Measurements from ENCODE around the gene NOC3L. TPM values are rescaled to one million over a fixed set of nuclear protein-coding genes. Genes with fewer than 3 reads are reported as not detected.
"Not testable (repeated sequence)": the region's sequence is repeated elsewhere in the genome, so short reads cannot be mapped to it uniquely, and the experiment has no call there.

Gene NOC3L
- polyA plus RNA-seq, 4 donors: 1.4 to 11.6 (median 5.6) TPM

GRCh38 chr10:94402843-94403379, 40.2 kb upstream of the NOC3L start:
- Histone ChIP-seq H3K9me3 (ENCODE audit: control insufficient read depth in 2 of 2, insufficient read depth in 1 of 2, low read depth in 1 of 2, low read length in 1 of 2) (no peaks in the 10 kb centered on the region), H3K36me3 (ENCODE audit: control insufficient read depth in 3 of 3, insufficient read depth in 2 of 3, low read depth in 1 of 3, low read length in 3 of 3) (no peaks in the 10 kb centered on the region), H3K27me3 (ENCODE audit: control insufficient read depth in 3 of 3, insufficient read depth in 3 of 3, low read length in 3 of 3) (no peaks in the 10 kb centered on the region), H3K27ac (ENCODE audit: low read depth in 1 of 3, low read length in 2 of 3) (peak overlapping the region; percentile 92 to 98 (median 97)), H3K4me1 (ENCODE audit: control insufficient read depth in 3 of 3, insufficient read depth in 2 of 3, low read depth in 1 of 3, low read length in 2 of 3) (peaks cover 0 to 4% (median 0%) of the 10 kb centered on the region in 3 donors), H3K4me3 (ENCODE audit: low read depth in 1 of 3, low read length in 3 of 3) (peak overlapping the region; percentile 79 to 99 (median 88))
- WGBS, 3 donors: 0 to 1% (median 0%) methylated on average over 41 to 77 of the region's 77 CpGs
- FAIRE-seq (no peak), DNase-seq (peak in 1 of 2 donors; percentile 40)

GRCh38 chr10:94402204-94402842, 39.6 kb upstream of the NOC3L start, which contains the start of gene TBC1D12:
Gene TBC1D12, plus strand, starts transcription at chr10:94402541. Its CDS starts 73 bp downstream, at chr10:94402614.
- no peaks in the 10 kb centered on the region for H3K27me3 ChIP-seq (ENCODE audit: control insufficient read depth in 3 of 3, insufficient read depth in 3 of 3, low read length in 3 of 3)
- no peaks in the 10 kb centered on the region for H3K9me3 ChIP-seq (ENCODE audit: control insufficient read depth in 2 of 2, insufficient read depth in 1 of 2, low read depth in 1 of 2, low read length in 1 of 2)
- H3K36me3 ChIP-seq (ENCODE audit: control insufficient read depth in 3 of 3, insufficient read depth in 2 of 3, low read depth in 1 of 3, low read length in 3 of 3): no peaks in the 10 kb centered on the region
- 0 to 1% (median 1%) methylated on average over 36 to 56 of the region's 56 CpGs for WGBS, 3 donors
- H3K4me3 ChIP-seq (ENCODE audit: low read depth in 1 of 3, low read length in 3 of 3): peak within 1 kb of the TSS; percentile 79 to 99 (median 88)
- H3K4me1 ChIP-seq (ENCODE audit: control insufficient read depth in 3 of 3, insufficient read depth in 2 of 3, low read depth in 1 of 3, low read length in 2 of 3): peaks cover 0 to 4% (median 0%) of the 10 kb centered on the region in 3 donors
- DNase-seq: peak; percentile 95 to 97
- no peak for FAIRE-seq
- H3K27ac ChIP-seq (ENCODE audit: low read depth in 1 of 3, low read length in 2 of 3): peak within 1 kb of the TSS; percentile 92 to 98 (median 97)

GRCh38 chr10:94398762-94399161, 36.0 kb upstream of the NOC3L start:
- DNase-seq (no peak), FAIRE-seq (no peak)
- no peaks in the 10 kb centered on the region for H3K27me3 ChIP-seq (ENCODE audit: control insufficient read depth in 3 of 3, insufficient read depth in 3 of 3, low read length in 3 of 3)
- WGBS, 3 donors: 86 to 96% (median 87%) methylated on average over 6 of the region's 6 CpGs
- H3K9me3 ChIP-seq (ENCODE audit: control insufficient read depth in 2 of 2, insufficient read depth in 1 of 2, low read depth in 1 of 2, low read length in 1 of 2): no peaks in the 10 kb centered on the region
- no peak overlapping the region for H3K27ac ChIP-seq (ENCODE audit: low read depth in 1 of 3, low read length in 2 of 3)
- H3K4me1 ChIP-seq (ENCODE audit: control insufficient read depth in 3 of 3, insufficient read depth in 2 of 3, low read depth in 1 of 3, low read length in 2 of 3): peaks cover 0 to 2% (median 0%) of the 10 kb centered on the region in 3 donors
- H3K36me3 ChIP-seq (ENCODE audit: control insufficient read depth in 3 of 3, insufficient read depth in 2 of 3, low read depth in 1 of 3, low read length in 3 of 3): no peaks in the 10 kb centered on the region
- H3K4me3 ChIP-seq (ENCODE audit: low read depth in 1 of 3, low read length in 3 of 3): no peak overlapping the region

- H3K27me3 ChIP-seq (ENCODE audit: control insufficient read depth in 3 of 3, insufficient read depth in 3 of 3, low read length in 3 of 3): no peaks in the 10 kb centered on the region
- WGBS, 3 donors: 59 to 64% (median 62%) methylated on average over 12 of the region's 12 CpGs
- peaks cover 0 to 2% (median 0%) of the 10 kb centered on the region in 3 donors for H3K4me1 ChIP-seq (ENCODE audit: control insufficient read depth in 3 of 3, insufficient read depth in 2 of 3, low read depth in 1 of 3, low read length in 2 of 3)
- DNase-seq: no peak
- no peak overlapping the region for H3K27ac ChIP-seq (ENCODE audit: low read depth in 1 of 3, low read length in 2 of 3)
- H3K36me3 ChIP-seq (ENCODE audit: control insufficient read depth in 3 of 3, insufficient read depth in 2 of 3, low read depth in 1 of 3, low read length in 3 of 3): no peaks in the 10 kb centered on the region
- H3K9me3 ChIP-seq (ENCODE audit: control insufficient read depth in 2 of 2, insufficient read depth in 1 of 2, low read depth in 1 of 2, low read length in 1 of 2): no peaks in the 10 kb centered on the region
- H3K4me3 ChIP-seq (ENCODE audit: low read depth in 1 of 3, low read length in 3 of 3): no peak overlapping the region
- FAIRE-seq: no peak
These were observed 35.0 kb upstream of the NOC3L start for GRCh38 chr10:94397549-94398370.

GRCh38 chr10:94392117-94392516, 29.4 kb upstream of the NOC3L start:
- H3K36me3 ChIP-seq (ENCODE audit: control insufficient read depth in 3 of 3, insufficient read depth in 2 of 3, low read depth in 1 of 3, low read length in 3 of 3); H3K4me1 ChIP-seq (ENCODE audit: control insufficient read depth in 3 of 3, insufficient read depth in 2 of 3, low read depth in 1 of 3, low read length in 2 of 3); H3K27me3 ChIP-seq (ENCODE audit: control insufficient read depth in 3 of 3, insufficient read depth in 3 of 3, low read length in 3 of 3); FAIRE-seq; H3K9me3 ChIP-seq (ENCODE audit: control insufficient read depth in 2 of 2, insufficient read depth in 1 of 2, low read depth in 1 of 2, low read length in 1 of 2); H3K4me3 ChIP-seq (ENCODE audit: low read depth in 1 of 3, low read length in 3 of 3); H3K27ac ChIP-seq (ENCODE audit: low read depth in 1 of 3, low read length in 2 of 3): not testable (repeated sequence)
- 66 to 87% (median 72%) methylated on average over 9 of the region's 9 CpGs for WGBS, 3 donors
- DNase-seq: peak in 1 of 2 donors; percentile 18

- H3K9me3 ChIP-seq (ENCODE audit: control insufficient read depth in 2 of 2, insufficient read depth in 1 of 2, low read depth in 1 of 2, low read length in 1 of 2); H3K4me1 ChIP-seq (ENCODE audit: control insufficient read depth in 3 of 3, insufficient read depth in 2 of 3, low read depth in 1 of 3, low read length in 2 of 3); DNase-seq; FAIRE-seq; H3K27me3 ChIP-seq (ENCODE audit: control insufficient read depth in 3 of 3, insufficient read depth in 3 of 3, low read length in 3 of 3); H3K4me3 ChIP-seq (ENCODE audit: low read depth in 1 of 3, low read length in 3 of 3); H3K36me3 ChIP-seq (ENCODE audit: control insufficient read depth in 3 of 3, insufficient read depth in 2 of 3, low read depth in 1 of 3, low read length in 3 of 3); H3K27ac ChIP-seq (ENCODE audit: low read depth in 1 of 3, low read length in 2 of 3): not testable (repeated sequence)
- 87 to 96% (median 91%) methylated on average over 3 of the region's 3 CpGs for WGBS, 3 donors
These were observed 23.0 kb upstream of the NOC3L start for GRCh38 chr10:94385733-94386132.

- H3K4me3 ChIP-seq (ENCODE audit: low read depth in 1 of 3, low read length in 3 of 3): no peak overlapping the region
- H3K27me3 ChIP-seq (ENCODE audit: control insufficient read depth in 3 of 3, insufficient read depth in 3 of 3, low read length in 3 of 3): no peaks in the 10 kb centered on the region
- 82 to 94% (median 87%) methylated on average over 2 of the region's 2 CpGs for WGBS, 3 donors
- H3K27ac ChIP-seq (ENCODE audit: low read depth in 1 of 3, low read length in 2 of 3): no peak overlapping the region
- H3K4me1 ChIP-seq (ENCODE audit: control insufficient read depth in 3 of 3, insufficient read depth in 2 of 3, low read depth in 1 of 3, low read length in 2 of 3): peaks cover 0 to 10% (median 5%) of the 10 kb centered on the region in 3 donors
- FAIRE-seq: no peak
- no peak for DNase-seq
- H3K9me3 ChIP-seq (ENCODE audit: control insufficient read depth in 2 of 2, insufficient read depth in 1 of 2, low read depth in 1 of 2, low read length in 1 of 2): no peaks in the 10 kb centered on the region
- H3K36me3 ChIP-seq (ENCODE audit: control insufficient read depth in 3 of 3, insufficient read depth in 2 of 3, low read depth in 1 of 3, low read length in 3 of 3): no peaks in the 10 kb centered on the region
These were observed 20.8 kb upstream of the NOC3L start for GRCh38 chr10:94383530-94383929.

- DNase-seq (peak in 1 of 2 donors; percentile 20), FAIRE-seq (no peak)
- no peaks in the 10 kb centered on the region for H3K4me1 ChIP-seq (ENCODE audit: control insufficient read depth in 3 of 3, insufficient read depth in 2 of 3, low read depth in 1 of 3, low read length in 2 of 3)
- no peak overlapping the region for H3K27ac ChIP-seq (ENCODE audit: low read depth in 1 of 3, low read length in 2 of 3)
- no peak overlapping the region for H3K4me3 ChIP-seq (ENCODE audit: low read depth in 1 of 3, low read length in 3 of 3)
- 17 to 41% (median 24%) methylated on average over 2 of the region's 2 CpGs for WGBS, 3 donors
- no peaks in the 10 kb centered on the region for H3K9me3 ChIP-seq (ENCODE audit: control insufficient read depth in 2 of 2, insufficient read depth in 1 of 2, low read depth in 1 of 2, low read length in 1 of 2)
- H3K36me3 ChIP-seq (ENCODE audit: control insufficient read depth in 3 of 3, insufficient read depth in 2 of 3, low read depth in 1 of 3, low read length in 3 of 3): no peaks in the 10 kb centered on the region
- no peaks in the 10 kb centered on the region for H3K27me3 ChIP-seq (ENCODE audit: control insufficient read depth in 3 of 3, insufficient read depth in 3 of 3, low read length in 3 of 3)
These were observed 14.1 kb upstream of the NOC3L start for GRCh38 chr10:94376865-94377264.
